CD14-positive monocyte (primary cell): ENCODE measurements around the gene SFT2D3. TPM values are rescaled to one million over a fixed set of nuclear protein-coding genes. Genes with fewer than 3 reads are reported as not detected.

Source experiments
- DNase-seq, 3 donors: peaks; one replicate each; pipeline ENCODE4 v3.0.0-alpha.2; 2011 to 2022
- H2AFZ ChIP-seq: 2 replicates; pipeline ENCODE4 v1.6.0; 2012; ENCODE audit warnings: mild to moderate bottlenecking, low read depth, low read length, inconsistent platforms; ENCODE audit not compliant: insufficient read depth, poor library complexity, severe bottlenecking
- H3K27ac ChIP-seq, 2 donors: 1 replicate in 1 of 2; 2 replicates in 1 of 2; pipeline ENCODE4 v1.5.1; 2012 to 2013; ENCODE audit warnings: low read length in 2 of 2, control low read depth in 1 of 2, inconsistent platforms in 1 of 2, low read depth in 1 of 2, mild to moderate bottlenecking in 1 of 2
- H3K27me3 ChIP-seq, 2 donors: one replicate each; pipeline versions ENCODE4 v1.6.0 to v1.6.1; 2011 to 2013; ENCODE audit warnings: low read length in 2 of 2; ENCODE audit not compliant: control insufficient read depth in 2 of 2, insufficient read depth in 2 of 2
- H3K36me3 ChIP-seq, 2 donors: replicated peaks in 1 of 2; 1 replicate in 1 of 2; 2 replicates in 1 of 2; pipeline versions ENCODE4 v1.5.1 to v1.6.1; 2012 to 2013; ENCODE audit warnings: low read length in 2 of 2, control low read depth in 1 of 2, inconsistent platforms in 1 of 2, mild to moderate bottlenecking in 1 of 2; ENCODE audit not compliant: insufficient read depth in 2 of 2, control insufficient read depth in 1 of 2
- H3K4me1 ChIP-seq, 2 donors: 1 replicate in 1 of 2; 2 replicates in 1 of 2; pipeline versions ENCODE4 v1.5.1 to v1.6.1; 2012 to 2013; ENCODE audit warnings: low read length in 2 of 2, control low read depth in 1 of 2, inconsistent platforms in 1 of 2, mild to moderate bottlenecking in 1 of 2, moderate library complexity in 1 of 2; ENCODE audit not compliant: insufficient read depth in 2 of 2, control insufficient read depth in 1 of 2
- H3K4me2 ChIP-seq: replicated peaks from 2 replicates; pipeline ENCODE3; 2012; ENCODE audit warnings: low read length, moderate library complexity, mild to moderate bottlenecking; ENCODE audit not compliant: poor library complexity, severe bottlenecking; ENCODE audit errors: extremely low read depth
- H3K4me3 ChIP-seq, 3 experiments: fragments of 200-600 bp in 1 of 3; sonication (generic) in 1 of 3; replicated peaks in 1 of 3; 1 replicate in 2 of 3; 2 replicates in 1 of 3; pipeline ENCODE4 v1.5.1; 2011 to 2013; ENCODE audit warnings: low read length in 3 of 3, mild to moderate bottlenecking in 3 of 3, control low read depth in 2 of 3, low read depth in 2 of 3, inconsistent platforms in 1 of 3, moderate library complexity in 1 of 3
- H3K79me2 ChIP-seq: 2 replicates; pipeline ENCODE4 v1.6.0; 2012; ENCODE audit warnings: mild to moderate bottlenecking, control low read depth, inconsistent platforms, low read length, moderate library complexity; ENCODE audit not compliant: insufficient read depth
- H3K9ac ChIP-seq: 2 replicates; pipeline ENCODE4 v1.6.0; 2017; ENCODE audit warnings: low read length, mild to moderate bottlenecking; ENCODE audit not compliant: insufficient read depth, poor library complexity, severe bottlenecking
- H3K9me3 ChIP-seq, 2 donors: replicated peaks in 1 of 2; 1 replicate in 1 of 2; 2 replicates in 1 of 2; pipeline versions ENCODE4 v1.5.1 to v1.6.1; 2012 to 2013; ENCODE audit warnings: low read length in 2 of 2, control low read depth in 1 of 2; ENCODE audit not compliant: control insufficient read depth in 1 of 2, insufficient read depth in 1 of 2
- H4K20me1 ChIP-seq: 2 replicates; pipeline ENCODE4 v1.6.0; 2012; ENCODE audit warnings: mild to moderate bottlenecking, low read length, control low read depth, moderate library complexity; ENCODE audit not compliant: insufficient read depth
- H3K27ac Mint-ChIP-seq, 7 donors: one replicate each; pipeline ENCODE4 v1.8.0; 2020; ENCODE audit warnings: mild to moderate bottlenecking in 7 of 7, mixed read lengths in 7 of 7, moderate library complexity in 6 of 7, inconsistent platforms in 2 of 7
- H3K27me3 Mint-ChIP-seq, 3 donors: one replicate each; pipeline ENCODE4 v1.8.0; 2021 to 2022; ENCODE audit warnings: low read depth in 3 of 3, mild to moderate bottlenecking in 3 of 3, mixed read lengths in 3 of 3, moderate library complexity in 3 of 3, inconsistent platforms in 1 of 3
- H3K36me3 Mint-ChIP-seq, 2 donors: one replicate each; pipeline ENCODE4 v1.8.0; 2020; ENCODE audit warnings: mixed read lengths in 2 of 2, inconsistent platforms in 1 of 2, mild to moderate bottlenecking in 1 of 2
- H3K4me1 Mint-ChIP-seq: one replicate; pipeline ENCODE4 v1.8.0; 2020; ENCODE audit warnings: mild to moderate bottlenecking, mixed read lengths
- H3K4me3 Mint-ChIP-seq, 2 donors: one replicate each; pipeline ENCODE4 v1.8.0; 2020; ENCODE audit warnings: mild to moderate bottlenecking in 2 of 2, mixed read lengths in 2 of 2, moderate library complexity in 1 of 2
- H3K9me3 Mint-ChIP-seq, 7 donors: one replicate each; pipeline ENCODE4 v1.8.0; 2020 to 2022; ENCODE audit warnings: mixed read lengths in 7 of 7, mild to moderate bottlenecking in 6 of 7, moderate library complexity in 6 of 7, inconsistent platforms in 2 of 7
- CTCF ChIP-seq: fragments of 200-600 bp; IDR thresholded peaks from one replicate; pipeline ENCODE4 v1.8.0; 2022; ENCODE audit warnings: antibody characterized with exemption, mild to moderate bottlenecking
- WGBS: methylation state at CpG from one replicate; pipeline ENCODE4 v1.1.5; 2013; ENCODE audit warnings: missing lambda C conversion rate; ENCODE audit not compliant: insufficient coverage; 5-methylcytosine and 5-hydroxymethylcytosine counted together
- intact Hi-C, 2 donors: fragments of 100-400 bp; cut with micrococcal nuclease; formaldehyde crosslinking; loops; one replicate each; pipeline versions ENCODE4 v1.15.0 to v1.15.1; 2023
- polyA plus RNA-seq, 3 donors: library from polyadenylated mRNA; depleted of rRNA in 1 of 3; unstranded in 2 of 3; stranded (reverse) in 1 of 3; fragments of 300-500 nt in 2 of 3; fragments of >200 nt in 1 of 3; fragmentation: Illumina TruSeq in 2 of 3; gene quantifications; 1 replicate in 2 of 3; 2 replicates in 1 of 3; pipeline ENCODE4 v1.2.3, GENCODE V29; 2012 to 2021

SFT2D3 gene
- polyA plus RNA-seq, 3 donors: 3.8 to 4.9 TPM; not detected in 1

GRCh38 chr2:127661949-127662510, 39.3 kb upstream of the SFT2D3 start:
- Histone ChIP-seq H3K9me3 (peaks cover 7% of the 10 kb centered on the region in 2 donors), H4K20me1 (no peaks in the 10 kb centered on the region), H3K79me2 (no peaks in the 10 kb centered on the region), H3K36me3 (no peaks in the 10 kb centered on the region), H3K9ac (no peak overlapping the region), H3K27me3 (peaks cover 33 to 48% of the 10 kb centered on the region in 2 donors), H3K27ac (no peak overlapping the region), H2AFZ (no peak overlapping the region), H3K4me3 (no peak overlapping the region), H3K4me2 (no peak overlapping the region), H3K4me1 (no peaks in the 10 kb centered on the region)
- peaks cover 9% of the 10 kb centered on the region for H3K4me1 Mint-ChIP-seq
- intact Hi-C loops: no loop called here
- DNase-seq: no peak
- WGBS: 64% methylated on average over 8 of the region's 9 CpGs
- TF ChIP-seq CTCF: no peak
- H3K27me3 Mint-ChIP-seq: peaks cover 44 to 49% (median 46%) of the 10 kb centered on the region in 3 donors
- peaks cover 0 to 3% of the 10 kb centered on the region in 2 donors for H3K36me3 Mint-ChIP-seq
- H3K9me3 Mint-ChIP-seq: peaks cover 0 to 13% (median 5%) of the 10 kb centered on the region in 7 donors
- no peak overlapping the region for H3K27ac Mint-ChIP-seq
- H3K4me3 Mint-ChIP-seq: no peak overlapping the region

GRCh38 chr2:127662937-127663565, 38.2 kb upstream of the SFT2D3 start:
- no peaks in the 10 kb centered on the region for H4K20me1 ChIP-seq
- H3K4me1 ChIP-seq: no peaks in the 10 kb centered on the region
- Mint-ChIP-seq H3K36me3 (peaks cover 0 to 3% of the 10 kb centered on the region in 2 donors), H3K9me3 (peaks cover 0 to 13% (median 5%) of the 10 kb centered on the region in 7 donors), H3K27me3 (peaks cover 47 to 55% (median 50%) of the 10 kb centered on the region in 3 donors), H3K27ac (no peak overlapping the region), H3K4me3 (peak overlapping the region in 1 of 2 donors; percentile 82), H3K4me1 (peaks cover 9% of the 10 kb centered on the region)
- no peak for DNase-seq
- H3K4me2 ChIP-seq: no peak overlapping the region
- H2AFZ ChIP-seq: no peak overlapping the region
- H3K27ac ChIP-seq: no peak overlapping the region
- no peak for TF ChIP-seq CTCF
- intact Hi-C loops: no loop called here
- H3K27me3 ChIP-seq: peaks cover 36 to 52% of the 10 kb centered on the region in 2 donors
- H3K79me2 ChIP-seq: no peaks in the 10 kb centered on the region
- H3K9me3 ChIP-seq: peaks cover 7% of the 10 kb centered on the region in 2 donors
- no peak overlapping the region for H3K9ac ChIP-seq
- 84% methylated on average over 9 of the region's 9 CpGs for WGBS
- no peak overlapping the region for H3K4me3 ChIP-seq
- no peaks in the 10 kb centered on the region for H3K36me3 ChIP-seq
